ENCODE data around the gene ANKS6. TPM values are rescaled to one million over a fixed set of nuclear protein-coding genes. Genes with fewer than 3 reads are reported as not detected.
A peak's percentile ranks its signal among the peaks of the same experiment; 100 is the strongest.

The ANKS6 gene
- total RNA-seq, 1 experiment from 2014 or later: 19.6 TPM

GRCh38 chr9:98708933-98709911, 87.1 kb downstream of the ANKS6 start, which contains the start of gene GABBR2:
GABBR2 (minus strand) TSS chr9:98708935; CDS start chr9:98708737, 198 bp downstream.
- Histone ChIP-seq H3K9me3 (ENCODE audit: control insufficient read depth, insufficient read depth, low read depth, low read length) (no peaks in the 10 kb centered on the region), H3K27ac (ENCODE audit: low read length) (no peak within 1 kb of the TSS), H3K36me3 (ENCODE audit: control insufficient read depth, insufficient read depth, low read length) (no peaks in the 10 kb centered on the region), H3K27me3 (ENCODE audit: control insufficient read depth, insufficient read depth, low read length) (no peaks in the 10 kb centered on the region; the same call in none of the 2 replicates), H3K4me3 (ENCODE audit: low read depth in 2 of 2, low read length in 2 of 2) (peak within 1 kb of the TSS in 1 of 2 experiments; percentile 25; a peak in 2 of 4 replicates), H3K4me1 (ENCODE audit: control insufficient read depth, insufficient read depth, low read length) (no peaks in the 10 kb centered on the region; the same call in 1 of the 2 replicates)
- POLR2A ChIA-PET: interaction anchor here (0.6 kb wide), 1 partner anchor 101 kb away, joined by 9 read pairs; no protein-coding TSS in a partner anchor
- no TSS peak for BruUV-seq (replicated peaks)
- ATAC-seq (peak; percentile 51), DNase-seq (ENCODE audit: low read depth, low spot score) (no peak)
- TF ChIP-seq POLR2AphosphoS5 (IDR thresholded peaks at IDR 0.05; ENCODE audit: low read depth, low read length): no peak
- TF ChIP-seq, protein P1, sequence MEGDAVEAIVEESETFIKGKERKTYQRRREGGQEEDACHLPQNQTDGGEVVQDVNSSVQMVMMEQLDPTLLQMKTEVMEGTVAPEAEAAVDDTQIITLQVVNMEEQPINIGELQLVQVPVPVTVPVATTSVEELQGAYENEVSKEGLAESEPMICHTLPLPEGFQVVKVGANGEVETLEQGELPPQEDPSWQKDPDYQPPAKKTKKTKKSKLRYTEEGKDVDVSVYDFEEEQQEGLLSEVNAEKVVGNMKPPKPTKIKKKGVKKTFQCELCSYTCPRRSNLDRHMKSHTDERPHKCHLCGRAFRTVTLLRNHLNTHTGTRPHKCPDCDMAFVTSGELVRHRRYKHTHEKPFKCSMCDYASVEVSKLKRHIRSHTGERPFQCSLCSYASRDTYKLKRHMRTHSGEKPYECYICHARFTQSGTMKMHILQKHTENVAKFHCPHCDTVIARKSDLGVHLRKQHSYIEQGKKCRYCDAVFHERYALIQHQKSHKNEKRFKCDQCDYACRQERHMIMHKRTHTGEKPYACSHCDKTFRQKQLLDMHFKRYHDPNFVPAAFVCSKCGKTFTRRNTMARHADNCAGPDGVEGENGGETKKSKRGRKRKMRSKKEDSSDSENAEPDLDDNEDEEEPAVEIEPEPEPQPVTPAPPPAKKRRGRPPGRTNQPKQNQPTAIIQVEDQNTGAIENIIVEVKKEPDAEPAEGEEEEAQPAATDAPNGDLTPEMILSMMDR (IDR thresholded peaks at IDR 0.05): peak; percentile 37
- in situ Hi-C loops (cut with HindIII; ENCODE audit: low pct_unique_long_range_greater_than_20kb, low sequenced_read_pairs): no loop called here
- intact Hi-C loops (cut with micrococcal nuclease; ENCODE audit: unreplicated experiment): loop anchor here (5.0 kb wide), 1 partner anchor 392 kb away; no protein-coding TSS in a partner anchor
- CTCF ChIA-PET: no interaction called here

DNA sequence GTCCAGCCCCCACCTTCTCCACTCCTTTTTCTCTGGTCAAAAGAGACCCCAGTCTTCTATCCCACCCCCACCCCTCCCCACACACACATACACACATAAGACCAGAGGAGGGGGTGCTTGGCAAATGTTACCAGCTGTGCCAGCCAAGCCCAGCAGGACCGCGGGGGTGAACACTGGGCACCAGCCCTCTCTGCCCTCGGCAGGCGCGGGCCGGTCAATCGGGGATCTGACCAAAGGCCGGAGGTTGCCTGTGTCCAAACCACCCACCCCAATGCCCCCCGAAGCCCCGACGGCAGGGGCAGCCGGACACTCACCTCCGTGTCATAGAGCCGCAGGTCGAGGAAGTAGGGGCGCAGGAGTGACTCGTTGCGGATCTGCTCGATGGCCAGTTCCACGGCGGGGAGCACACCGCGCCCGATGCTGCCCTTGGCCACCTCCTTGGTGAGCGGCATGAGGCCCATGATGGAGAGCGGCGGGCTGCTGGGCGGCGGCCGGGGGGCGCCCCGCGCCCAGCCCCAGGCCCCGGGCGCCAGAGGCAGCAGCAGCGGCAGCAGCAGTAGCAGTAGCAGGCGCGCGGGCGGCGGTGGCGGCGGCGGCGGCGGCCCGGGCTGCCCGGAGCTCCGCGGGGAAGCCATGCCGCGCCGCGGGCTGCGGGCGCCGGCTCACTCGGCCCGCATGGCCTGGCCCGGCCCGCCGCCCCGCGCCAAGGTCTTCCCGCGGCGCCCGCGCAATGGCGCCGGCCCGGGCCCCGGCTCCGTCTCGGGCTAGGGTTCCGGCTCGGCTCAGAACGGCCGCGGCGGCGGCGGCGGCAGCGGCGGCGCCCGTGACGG, 88.0 kb downstream of the ANKS6 start:
- H3K4me3 ChIP-seq (ENCODE audit: low read depth in 2 of 2, low read length in 2 of 2): peak overlapping the region in 1 of 2 experiments; percentile 25; a peak in 2 of 4 replicates
- intact Hi-C loops (cut with micrococcal nuclease; ENCODE audit: unreplicated experiment): loop anchor here (5.0 kb wide), 1 partner anchor 391 kb away; no protein-coding TSS in a partner anchor
- H3K4me1 ChIP-seq (ENCODE audit: control insufficient read depth, insufficient read depth, low read length): no peaks in the 10 kb centered on the region; the same call in 1 of the 2 replicates
- CTCF ChIA-PET: interaction anchor here (0.6 kb wide), 1 partner anchor 589 kb away, joined by 3 read pairs; the partner anchor contains the start of gene TRIM14
- DNase-seq (ENCODE audit: low read depth, low spot score) (no peak), ATAC-seq (peak; percentile 35)
- in situ Hi-C loops (cut with HindIII; ENCODE audit: low pct_unique_long_range_greater_than_20kb, low sequenced_read_pairs): no loop called here
- H3K36me3 ChIP-seq (ENCODE audit: control insufficient read depth, insufficient read depth, low read length): no peaks in the 10 kb centered on the region
- TF ChIP-seq POLR2AphosphoS5 (IDR thresholded peaks at IDR 0.05; ENCODE audit: low read depth, low read length) (no peak), SIN3A (IDR thresholded peaks at IDR 0.05; ENCODE audit: borderline replicate concordance, insufficient read depth, low read depth, low read length) (no peak), REST (IDR thresholded peaks at IDR 0.05; ENCODE audit: insufficient read depth in 1 of 2, low read depth in 2 of 2, low read length in 1 of 2) (no peak), TCF7L2 (IDR thresholded peaks at IDR 0.05; ENCODE audit: low read depth, low read length) (no peak)
- TF ChIP-seq, protein P1 (IDR thresholded peaks at IDR 0.05): no peak
- POLR2A ChIA-PET: interaction anchor here (0.6 kb wide), 1 partner anchor 100 kb away, joined by 9 read pairs; no protein-coding TSS in a partner anchor
- no peaks in the 10 kb centered on the region for H3K9me3 ChIP-seq (ENCODE audit: control insufficient read depth, insufficient read depth, low read depth, low read length)
- no peak overlapping the region for H3K27ac ChIP-seq (ENCODE audit: low read length)
- BruUV-seq (replicated peaks): no TSS peak
- no peaks in the 10 kb centered on the region; the same call in 1 of the 2 replicates for H3K27me3 ChIP-seq (ENCODE audit: control insufficient read depth, insufficient read depth, low read length)
